SH-SY5Y (cell line): ENCODE data around the gene ADAMTS14.

Source experiments
- GATA2 ChIP-seq: IDR thresholded peaks from 2 replicates; pipeline ENCODE4 v1.6.1; 2011; ENCODE audit warnings: mild to moderate bottlenecking, low read depth, low read length
- GATA3 ChIP-seq: IDR thresholded peaks from 2 replicates; pipeline ENCODE4 v1.6.1; 2011; ENCODE audit warnings: low read depth, mild to moderate bottlenecking, low read length, moderate library complexity

DNA sequence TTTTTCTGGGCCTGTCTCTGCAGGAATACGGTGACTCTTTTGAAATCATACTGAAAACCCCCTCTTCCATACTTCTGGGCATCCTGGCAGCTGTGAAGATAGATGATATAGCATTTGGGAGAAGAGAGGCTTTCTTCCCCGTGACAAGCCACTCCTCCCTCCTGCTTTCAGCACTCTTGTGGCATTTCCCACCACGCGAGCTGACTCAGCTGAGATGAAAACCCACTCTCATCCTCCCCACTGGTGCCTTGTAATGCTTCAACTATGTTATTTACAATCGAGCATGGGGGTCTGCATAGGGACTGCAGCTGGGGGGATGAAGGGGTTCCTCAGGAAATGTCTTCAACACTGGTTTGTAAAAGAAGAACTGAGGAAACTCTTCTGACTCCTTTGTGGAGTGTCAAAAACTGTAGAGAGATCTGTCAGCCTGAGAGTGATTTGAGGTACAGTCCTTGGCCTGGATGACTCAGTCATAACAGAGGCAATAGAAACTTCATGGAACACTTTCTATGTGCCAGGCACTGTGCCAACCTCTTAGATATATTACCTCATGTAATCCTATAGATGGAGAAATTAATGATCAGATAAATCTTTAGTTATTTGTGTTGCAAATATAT is 114.6 kb downstream of the ADAMTS14 start:
- no peak for TF ChIP-seq GATA2
- no peak for TF ChIP-seq GATA3
